GM19099 (cell line): ENCODE results near the gene TRPC5OS.

Source experiments
- POLR2A ChIP-seq: IDR thresholded peaks from 3 replicates; pipeline ENCODE4 v1.6.1; 2011; ENCODE audit warnings: low read depth; ENCODE audit not compliant: insufficient read length; ENCODE audit errors: extremely low read depth

TRPC5OS gene

DNA sequence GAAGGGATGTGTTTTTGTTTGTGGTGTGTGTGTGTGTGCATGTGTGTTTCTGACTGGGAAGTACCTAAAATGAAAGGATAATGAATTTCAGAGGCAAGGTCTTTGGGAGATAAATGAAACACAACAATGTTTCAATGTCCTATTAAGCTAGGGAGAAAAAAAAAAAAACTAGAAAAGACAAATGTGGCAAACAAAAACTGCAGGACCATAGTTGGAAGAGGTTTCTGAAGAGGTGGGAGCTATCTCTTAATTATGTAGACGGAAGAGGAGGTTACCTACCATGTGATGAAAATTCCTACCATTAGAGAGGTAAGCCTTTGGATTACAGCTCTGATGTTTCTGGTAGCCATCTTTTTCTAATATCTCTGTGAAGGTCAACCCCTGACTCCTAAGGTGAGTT is at the start of gene TRPC5OS:
TRPC5OS (plus strand) TSS at position 301 of the 400 bp plus-strand sequence. CDS start 25,669 bp downstream, outside the sequence.
- TF ChIP-seq POLR2A: no peak

DNA sequence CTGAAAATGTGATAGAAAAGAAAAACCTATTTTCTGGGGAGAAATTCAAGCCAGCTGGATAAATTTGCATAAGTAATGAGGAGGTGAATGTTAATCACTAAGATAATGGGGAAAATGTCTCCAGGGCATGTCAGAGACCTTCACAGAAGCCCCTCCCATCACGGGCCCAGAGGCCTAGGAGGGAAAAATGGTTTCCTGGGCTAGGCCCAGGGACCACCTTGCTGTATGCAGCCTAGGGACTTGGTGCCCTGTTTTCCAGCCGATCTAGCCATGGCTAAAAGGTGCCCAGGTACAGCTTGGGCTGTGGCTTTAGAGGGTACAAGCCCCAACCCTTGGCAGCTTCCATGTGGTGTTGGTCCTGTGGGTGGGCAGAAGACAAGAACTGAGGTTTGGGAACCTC is 46.6 kb upstream of the TRPC5OS start:
- no peak for TF ChIP-seq POLR2A

DNA sequence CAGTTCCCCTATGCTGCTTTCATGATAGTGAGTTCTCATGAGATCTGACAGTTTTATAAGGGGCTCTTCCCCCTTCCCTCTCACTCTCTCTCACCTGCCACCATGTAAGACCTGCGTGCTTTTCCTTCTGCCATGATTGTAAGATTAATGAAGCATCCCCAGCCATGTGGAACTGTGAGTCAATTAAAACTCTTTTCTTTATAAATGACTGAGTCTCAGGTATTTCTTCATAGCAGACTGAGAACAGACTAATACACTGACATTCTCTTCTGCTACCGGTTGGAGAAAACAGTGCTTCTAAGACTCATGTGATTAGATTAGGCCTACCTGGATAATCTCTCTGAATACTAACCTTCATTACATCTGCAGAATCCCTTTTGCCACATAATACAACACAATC is 45.4 kb upstream of the TRPC5OS start:
- TF ChIP-seq POLR2A: no peak

DNA sequence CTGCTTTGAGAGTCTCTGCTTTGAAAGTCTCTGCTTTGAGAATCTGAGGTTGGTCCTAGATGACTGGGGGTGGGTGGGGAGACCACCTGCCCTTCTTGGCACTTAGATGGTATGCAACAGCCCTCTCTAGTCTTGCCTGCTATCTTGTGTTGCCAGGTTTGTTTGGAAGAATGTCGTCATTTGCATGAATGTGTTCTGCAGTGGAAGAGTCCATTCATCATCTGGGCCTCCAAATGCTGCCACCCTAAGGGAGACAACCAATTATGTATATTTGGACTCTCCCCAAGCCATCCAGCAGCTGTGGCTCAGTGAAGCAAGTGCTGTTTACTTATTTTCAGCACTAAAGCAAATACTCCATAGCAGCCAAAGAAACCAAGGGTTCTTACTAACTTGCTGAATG is 44.6 kb upstream of the TRPC5OS start:
- no peak for TF ChIP-seq POLR2A

- TF ChIP-seq POLR2A: no peak
These were observed 38.8 kb upstream of the TRPC5OS start for GRCh38 chrX:111837197-111837596.

DNA sequence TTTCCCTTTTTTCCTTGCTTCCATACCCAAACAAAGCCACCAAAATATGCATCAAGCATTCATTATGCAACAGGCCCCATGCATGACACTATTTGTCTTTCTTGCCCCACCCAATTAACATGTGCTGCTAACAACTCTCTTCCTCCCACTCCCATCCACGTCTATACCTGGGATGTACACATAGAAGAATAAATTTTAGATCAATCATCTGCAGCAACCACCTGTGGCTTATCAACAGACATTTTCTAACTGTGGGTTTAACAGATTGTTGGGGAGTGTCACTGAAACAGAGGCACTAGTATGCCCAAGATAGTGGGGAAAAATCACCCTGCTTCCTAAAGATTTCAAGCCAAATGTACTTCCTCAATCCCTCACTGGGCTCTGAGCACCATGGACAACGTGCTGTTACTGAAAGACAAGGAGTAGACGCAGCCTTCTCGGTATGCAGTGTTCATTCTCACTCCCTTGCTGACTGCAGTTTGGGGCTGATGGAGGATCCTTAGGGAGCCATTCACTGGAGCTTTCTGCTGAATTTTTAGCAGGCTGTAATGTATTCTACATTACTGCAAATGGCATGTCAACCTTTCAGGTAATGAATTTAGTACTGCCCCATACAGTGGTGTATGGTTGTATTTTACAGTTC is 28.4 kb upstream of the TRPC5OS start:
- no peak for TF ChIP-seq POLR2A

DNA sequence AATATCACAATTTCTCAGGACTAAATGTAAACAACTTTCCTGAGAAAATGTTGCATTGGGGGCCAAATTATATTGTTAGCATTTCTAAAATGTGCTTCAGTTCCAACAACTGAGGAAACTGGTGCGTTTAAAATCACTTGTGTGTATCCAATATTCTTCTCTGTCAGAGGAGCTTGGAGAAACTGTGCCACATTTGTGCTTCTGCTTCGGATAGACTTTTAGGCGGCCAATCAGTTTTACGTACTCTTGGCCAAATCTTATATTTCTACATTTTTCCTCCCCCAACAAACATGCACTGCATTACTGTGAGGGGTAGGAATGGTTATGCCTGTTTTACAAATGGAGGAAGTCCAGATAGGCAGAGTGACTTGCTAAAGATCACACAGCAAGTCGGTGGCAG is 27.4 kb upstream of the TRPC5OS start:
- TF ChIP-seq POLR2A: no peak

GRCh38 chrX:111850975-111851374 is 25.0 kb upstream of the TRPC5OS start:
- no peak for TF ChIP-seq POLR2A

GRCh38 chrX:111854556-111855490 is 21.2 kb upstream of the TRPC5OS start:
- TF ChIP-seq POLR2A: no peak

- no peak for TF ChIP-seq POLR2A
These were observed 18.4 kb upstream of the TRPC5OS start for GRCh38 chrX:111857534-111858060.

DNA sequence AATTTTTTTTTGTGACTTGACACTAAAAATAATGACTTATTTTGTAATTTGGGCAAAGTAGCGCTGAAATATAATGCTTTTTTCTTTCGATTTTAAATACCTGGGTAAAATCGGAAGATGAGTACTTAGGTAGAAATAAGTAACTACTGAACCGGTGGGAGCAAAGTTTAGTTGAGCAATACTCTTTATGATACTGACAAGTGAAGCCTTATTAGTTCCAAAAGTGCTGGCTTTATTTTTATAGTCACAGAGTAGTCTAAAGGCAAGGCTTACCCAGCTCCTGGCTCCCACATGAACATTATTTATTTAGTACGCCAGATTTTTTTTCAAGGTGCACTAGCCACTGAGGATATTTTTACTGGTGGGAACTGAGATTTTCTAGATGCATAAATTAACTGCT is 14.4 kb upstream of the TRPC5OS start:
- no peak for TF ChIP-seq POLR2A

- no peak for TF ChIP-seq POLR2A
These were observed 8.7 kb upstream of the TRPC5OS start for GRCh38 chrX:111867236-111867635.

GRCh38 chrX:111868726-111869638 is 7.0 kb upstream of the TRPC5OS start:
- no peak for TF ChIP-seq POLR2A

GRCh38 chrX:111869639-111870034 is 6.3 kb upstream of the TRPC5OS start:
- no peak for TF ChIP-seq POLR2A

DNA sequence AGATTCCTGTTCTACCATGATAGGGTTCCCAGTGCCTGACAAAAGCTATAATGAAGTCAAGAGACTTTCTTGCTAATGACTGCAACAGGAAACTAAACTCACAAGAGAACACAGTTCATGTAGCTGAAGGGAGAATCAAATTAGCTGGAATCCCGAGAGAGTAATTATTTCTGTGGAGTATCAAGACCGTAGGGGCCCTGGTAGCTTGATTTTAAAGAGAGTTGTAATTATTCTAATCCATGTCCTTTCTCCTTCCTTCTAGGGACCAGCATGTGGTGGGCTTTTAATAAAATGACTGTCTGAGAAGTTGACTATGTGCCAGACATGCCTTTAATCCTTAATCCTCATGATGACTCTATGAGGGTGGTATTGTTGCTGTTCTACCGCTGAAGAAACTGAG is 1.7 kb upstream of the TRPC5OS start:
- TF ChIP-seq POLR2A: no peak
